ENCODE data around the gene HMGXB4. TPM values are rescaled to one million over a fixed set of nuclear protein-coding genes. Genes with fewer than 3 reads are reported as not detected.
A peak's percentile ranks its signal among the peaks of the same experiment; 100 is the strongest.

The HMGXB4 gene
- polyA plus RNA-seq, 2 of the 4 experiments (the other 2 are of a cell fraction): 12.9 to 29.5 TPM

- WGBS (ENCODE audit: missing lambda C conversion rate): 92% methylated on average over 5 of the region's 5 CpGs
- H3K4me2 ChIP-seq: no peak overlapping the region
- no peak for FAIRE-seq
- H3K4me1 ChIP-seq: no peaks in the 10 kb centered on the region
- ChIA-PET POLR2A (no interaction called here), CTCF (no interaction called here)
- no peak for ATAC-seq
- TF ChIP-seq MAZ (IDR thresholded peaks at IDR 0.05; ENCODE audit: borderline replicate concordance, low read depth, low read length): no peak
- no peak for TF ChIP-seq ZNF302 (CRISPR knock-in tag; IDR thresholded peaks at IDR 0.05)
- peak; percentile 32 for TF ChIP-seq MAFK (IDR thresholded peaks at IDR 0.05; ENCODE audit: partially characterized antibody)
- TF ChIP-seq MAX (IDR thresholded peaks at IDR 0.05): no peak
- H3K9me3 ChIP-seq: no peaks in the 10 kb centered on the region
- no peak overlapping the region for H3K27ac ChIP-seq
- no peak for DNase-seq (ENCODE audit: low read depth in 1 of 2, low spot score in 1 of 2)
- no peak overlapping the region for H3K4me3 ChIP-seq
These were observed 67.9 kb downstream of the HMGXB4 start for GRCh38 chr22:35325209-35325608.

- ChIA-PET CTCF (no interaction called here), POLR2A (no interaction called here)
- DNase-seq (ENCODE audit: low read depth in 1 of 2, low spot score in 1 of 2) (no peak), FAIRE-seq (no peak), ATAC-seq (peak; percentile 29 to 42; a peak in 2 of 6 replicates)
- H3K4me3 ChIP-seq: no peak overlapping the region
- WGBS (ENCODE audit: missing lambda C conversion rate): 93% methylated on average over 13 of the region's 17 CpGs
- H3K4me2 ChIP-seq: no peak overlapping the region
- no peak for TF ChIP-seq BHLHE40 (IDR thresholded peaks at IDR 0.05; ENCODE audit: low read depth, low read length)
- no peak for TF ChIP-seq CBX2 (IDR thresholded peaks at IDR 0.05; ENCODE audit: borderline replicate concordance, low read depth)
- TF ChIP-seq HES2 (IDR thresholded peaks at IDR 0.05): no peak
- TF ChIP-seq POLR2A (IDR thresholded peaks at IDR 0.05; ENCODE audit: low read length): no peak
- TF ChIP-seq EHF (CRISPR knock-in tag; IDR thresholded peaks at IDR 0.05): no peak
- TF ChIP-seq ZFP36 (IDR thresholded peaks at IDR 0.05; ENCODE audit: borderline replicate concordance, partially characterized antibody): no peak
- TF ChIP-seq NPAS2 (CRISPR knock-in tag; IDR thresholded peaks at IDR 0.05; ENCODE audit: borderline replicate concordance): no peak
- no peak for TF ChIP-seq E2F6 (IDR thresholded peaks at IDR 0.05; ENCODE audit: borderline replicate concordance, low read depth)
- no peak for TF ChIP-seq RNF2 (IDR thresholded peaks at IDR 0.05; ENCODE audit: borderline replicate concordance, low read depth)
- TF ChIP-seq RAD21 (conservative IDR thresholded peaks at IDR 0.05 in 1 of 2, IDR thresholded peaks at IDR 0.05 in 1 of 2): no peak
- TF ChIP-seq HOXB13 (CRISPR knock-in tag; IDR thresholded peaks at IDR 0.05; ENCODE audit: low read depth): no peak
- no peak for TF ChIP-seq SMC3 (IDR thresholded peaks at IDR 0.05)
- no peak for TF ChIP-seq KDM1A (IDR thresholded peaks at IDR 0.05; ENCODE audit: low read depth)
- TF ChIP-seq RCOR1 (IDR thresholded peaks at IDR 0.05; ENCODE audit: low read depth, low read length): no peak
- TF ChIP-seq, protein P1, sequence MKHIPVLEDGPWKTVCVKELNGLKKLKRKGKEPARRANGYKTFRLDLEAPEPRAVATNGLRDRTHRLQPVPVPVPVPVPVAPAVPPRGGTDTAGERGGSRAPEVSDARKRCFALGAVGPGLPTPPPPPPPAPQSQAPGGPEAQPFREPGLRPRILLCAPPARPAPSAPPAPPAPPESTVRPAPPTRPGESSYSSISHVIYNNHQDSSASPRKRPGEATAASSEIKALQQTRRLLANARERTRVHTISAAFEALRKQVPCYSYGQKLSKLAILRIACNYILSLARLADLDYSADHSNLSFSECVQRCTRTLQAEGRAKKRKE (CRISPR knock-in tag; IDR thresholded peaks at IDR 0.05; ENCODE audit: low read depth): no peak
- no peak for TF ChIP-seq REST (IDR thresholded peaks at IDR 0.05)
- H3K27ac ChIP-seq: no peak overlapping the region
- H3K9me3 ChIP-seq: no peaks in the 10 kb centered on the region
- no peaks in the 10 kb centered on the region for H3K4me1 ChIP-seq
These were observed 69.7 kb downstream of the HMGXB4 start for GRCh38 chr22:35326854-35327562.

All from A549 (cell line).